Spleen (tissue), 11 donors: ENCODE measurements around the gene ZNF880. TPM values are rescaled to one million over a fixed set of nuclear protein-coding genes. Genes with fewer than 3 reads are reported as not detected.

Experiments used
- DNase-seq: peaks from one replicate; pipeline ENCODE4 v3.0.0-alpha.2; 2020
- H3K27ac ChIP-seq, 8 donors: fragments of 200-600 bp; sonication (generic) in 7 of 8; 1 replicate in 4 of 8; 2 replicates in 4 of 8; pipeline versions ENCODE4 v1.5.0 to v1.8.0; 2016 to 2021; ENCODE audit warnings: inconsistent platforms in 4 of 8, mild to moderate bottlenecking in 4 of 8, moderate library complexity in 1 of 8
- H3K27me3 ChIP-seq, 7 donors: fragments of 200-600 bp; sonication (generic) in 6 of 7; replicated peaks in 1 of 7; 1 replicate in 4 of 7; 2 replicates in 3 of 7; pipeline versions ENCODE4 v1.5.0 to v1.8.0; 2016 to 2021; ENCODE audit warnings: inconsistent platforms in 3 of 7, mild to moderate bottlenecking in 1 of 7
- H3K36me3 ChIP-seq, 6 donors: fragments of 200-600 bp; sonication (generic) in 5 of 6; 1 replicate in 4 of 6; 2 replicates in 2 of 6; pipeline versions ENCODE4 v1.5.0 to v1.8.0; 2016 to 2021; ENCODE audit warnings: inconsistent platforms in 2 of 6
- H3K4me1 ChIP-seq, 6 donors: fragments of 200-600 bp; sonication (generic) in 5 of 6; 1 replicate in 3 of 6; 2 replicates in 3 of 6; pipeline versions ENCODE4 v1.5.0 to v1.8.0; 2016 to 2021; ENCODE audit warnings: inconsistent platforms in 3 of 6
- H3K4me3 ChIP-seq, 8 donors: fragments of 200-600 bp; sonication (generic) in 7 of 8; 1 replicate in 4 of 8; 2 replicates in 4 of 8; pipeline versions ENCODE4 v1.5.0 to v1.8.0; 2016 to 2021; ENCODE audit warnings: inconsistent platforms in 4 of 8, mild to moderate bottlenecking in 4 of 8, moderate library complexity in 2 of 8
- H3K9me3 ChIP-seq, 8 donors: fragments of 200-600 bp; sonication (generic) in 7 of 8; 1 replicate in 4 of 8; 2 replicates in 4 of 8; pipeline versions ENCODE4 v1.5.0 to v1.8.0; 2016 to 2021; ENCODE audit warnings: inconsistent platforms in 4 of 8
- POLR2A ChIP-seq, 3 donors: fragments of 450-650 bp; IDR thresholded peaks; one replicate each; pipeline ENCODE4 v1.5.1; 2017; ENCODE audit warnings: antibody characterized with exemption in 3 of 3, mild to moderate bottlenecking in 1 of 3
- POLR2AphosphoS5 ChIP-seq, 3 donors: sonication (generic); formaldehyde crosslinking; IDR thresholded peaks; one replicate each; pipeline ENCODE4 v1.5.1; 2017; ENCODE audit warnings: antibody characterized with exemption in 3 of 3
- WGBS, 5 donors: extraction: QIAGEN DNeasy Blood & Tissue Kit in 3 of 5; methylation state at CpG; one replicate each; pipeline versions ENCODE4 v1.1.5 to v1.1.7; 2013 to 2018; 5-methylcytosine and 5-hydroxymethylcytosine counted together
- intact Hi-C: fragments of 100-400 bp; cut with DNase I; formaldehyde crosslinking; loops from one replicate; pipeline ENCODE4 v1.15.0; 2023; ENCODE audit warnings: low total_unique reads
- polyA plus RNA-seq, 3 donors: library from polyadenylated mRNA; stranded (reverse); fragments of 200-250 nt; gene quantifications; one replicate each; pipeline ENCODE4 v1.2.1, GENCODE V29; 2013
- total RNA-seq, 7 donors: library from RNA; depleted of rRNA in 3 of 7; stranded (reverse); fragments of >200 nt in 3 of 7; fragmentation: NEBNext Ultra II Directional in 4 of 7; extraction: Animal tissue kit (Norgen Biotek cat#: 25700) in 4 of 7; gene quantifications; one replicate each; pipeline versions ENCODE4 v1.1.0 to v1.2.1, GENCODE V29; 2016 to 2021
- TF ChIP-seq, protein P1 (sequence below), 11 experiments: fragments of 200-600 bp in 7 of 11; fragments of 450-650 bp in 4 of 11; sonication (generic) in 4 of 11; IDR thresholded peaks in 8 of 11; conservative IDR thresholded peaks in 3 of 11; 1 replicate in 7 of 11; 2 replicates in 4 of 11; pipeline versions ENCODE4 v1.4.0 to v1.8.0; 2016 to 2021; ENCODE audit warnings: antibody characterized with exemption in 11 of 11, inconsistent platforms in 4 of 11, mild to moderate bottlenecking in 1 of 11
- donor health status: healthy with polysubstance abuse.
- donor health status: DM: no; HTN: no; CAD: no; lungs with moderate emphysema.
- donor health status: DM: no; HTN: no; CAD: no.
- donor health status: Bipolar disorder and iron deficiency.
- donor health status: healthy.
- donor health status: DM: no; HTN: no; CAD: no.
- donor health status: DM: yes; HTN: yes; CAD: no.

The ZNF880 gene
- total and polyA plus RNA-seq, 10 donors, result 14.8 to 31.7 (median 21.1) TPM

DNA sequence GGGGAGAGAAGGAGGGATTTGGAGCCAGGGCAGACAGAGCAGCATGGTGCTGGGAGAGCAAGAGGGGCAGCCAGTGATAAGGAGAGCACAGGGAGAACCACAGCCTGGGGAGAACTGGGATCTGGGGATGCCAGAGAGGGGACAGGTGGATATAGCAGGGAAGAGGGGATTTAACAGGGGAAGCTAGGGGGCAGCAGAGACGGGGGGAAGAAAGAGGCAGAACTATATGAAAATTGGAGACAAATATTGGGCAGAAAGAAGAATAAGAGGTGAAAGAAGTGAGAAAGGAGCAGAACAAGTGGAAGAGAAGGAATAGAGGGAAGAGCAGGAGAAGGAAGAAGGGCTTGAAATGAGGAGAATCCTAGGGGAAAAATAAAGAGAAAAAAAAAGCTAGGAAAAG lies 21.4 kb downstream of the ZNF880 start:
- Histone ChIP-seq H3K27me3 (no peaks in the 10 kb centered on the region), H3K4me1 (peaks cover 0 to under 1% (median 0%) of the 10 kb centered on the region in 6 donors), H3K4me3 (no peak overlapping the region), H3K9me3 (peaks cover 16 to 100% (median 99%) of the 10 kb centered on the region in 8 donors), H3K27ac (no peak overlapping the region), H3K36me3 (peaks cover 0 to 89% (median 22%) of the 10 kb centered on the region in 6 donors)
- no peak for TF ChIP-seq POLR2AphosphoS5 (IDR thresholded peaks at IDR 0.05)
- TF ChIP-seq POLR2A (IDR thresholded peaks at IDR 0.05), result no peak
- TF ChIP-seq, protein P1, sequence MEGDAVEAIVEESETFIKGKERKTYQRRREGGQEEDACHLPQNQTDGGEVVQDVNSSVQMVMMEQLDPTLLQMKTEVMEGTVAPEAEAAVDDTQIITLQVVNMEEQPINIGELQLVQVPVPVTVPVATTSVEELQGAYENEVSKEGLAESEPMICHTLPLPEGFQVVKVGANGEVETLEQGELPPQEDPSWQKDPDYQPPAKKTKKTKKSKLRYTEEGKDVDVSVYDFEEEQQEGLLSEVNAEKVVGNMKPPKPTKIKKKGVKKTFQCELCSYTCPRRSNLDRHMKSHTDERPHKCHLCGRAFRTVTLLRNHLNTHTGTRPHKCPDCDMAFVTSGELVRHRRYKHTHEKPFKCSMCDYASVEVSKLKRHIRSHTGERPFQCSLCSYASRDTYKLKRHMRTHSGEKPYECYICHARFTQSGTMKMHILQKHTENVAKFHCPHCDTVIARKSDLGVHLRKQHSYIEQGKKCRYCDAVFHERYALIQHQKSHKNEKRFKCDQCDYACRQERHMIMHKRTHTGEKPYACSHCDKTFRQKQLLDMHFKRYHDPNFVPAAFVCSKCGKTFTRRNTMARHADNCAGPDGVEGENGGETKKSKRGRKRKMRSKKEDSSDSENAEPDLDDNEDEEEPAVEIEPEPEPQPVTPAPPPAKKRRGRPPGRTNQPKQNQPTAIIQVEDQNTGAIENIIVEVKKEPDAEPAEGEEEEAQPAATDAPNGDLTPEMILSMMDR (IDR thresholded peaks at IDR 0.05 in 8 of 11, conservative IDR thresholded peaks at IDR 0.05 in 3 of 11), result no peak
- intact Hi-C loops, result no loop called here
- WGBS, 5 donors, result 64 to 73% (median 68%) methylated on average over 1 of the region's 1 CpG
- no peak for DNase-seq

DNA sequence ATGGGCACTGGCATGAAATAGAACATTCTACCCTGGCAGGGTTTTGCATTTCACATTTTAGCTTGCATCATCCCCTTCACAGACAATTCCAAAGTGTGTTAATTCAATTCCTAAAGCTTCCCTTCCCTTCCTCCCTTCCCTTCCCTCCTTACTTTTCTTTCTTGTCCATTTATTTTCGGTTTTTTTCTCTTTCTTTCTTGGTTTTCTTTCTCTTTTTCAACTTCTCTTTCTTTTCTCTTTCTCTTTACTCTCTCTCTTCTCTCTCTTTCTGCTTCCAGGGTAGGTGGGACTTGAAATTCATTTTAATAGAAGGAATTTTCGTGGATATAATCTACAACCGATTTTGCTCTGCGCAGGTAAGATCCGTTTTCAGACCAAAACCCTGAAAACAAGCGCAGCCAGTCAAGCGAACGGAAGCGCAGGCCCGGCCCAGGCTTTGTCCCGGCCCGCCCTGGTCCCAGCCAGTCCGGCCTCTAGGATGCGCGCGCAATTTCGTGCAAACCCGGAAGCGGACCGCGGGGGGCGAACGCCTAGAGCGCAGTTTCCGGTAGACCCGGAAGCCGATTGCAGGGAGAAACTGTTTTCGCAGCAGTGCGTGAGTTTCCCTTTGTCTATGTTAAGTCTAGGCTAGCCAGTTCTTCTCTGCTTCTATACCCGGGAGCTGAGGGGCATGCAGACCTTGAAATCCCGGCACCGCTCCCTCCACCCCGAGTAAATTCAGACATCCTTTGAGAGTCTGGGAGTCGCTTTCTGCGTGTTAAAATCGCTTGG lies 27.8 kb downstream of the ZNF880 start, which contains the start of gene ZNF528:
Gene ZNF528 (plus strand): TSS at position 540 of the 771 bp plus-strand sequence. CDS start 4,165 bp downstream, outside the sequence.
- Histone ChIP-seq H3K4me3 (peak within 1 kb of the TSS; percentile 58 to 91 (median 68)), H3K36me3 (peaks cover 8 to 78% (median 34%) of the 10 kb centered on the region in 6 donors), H3K9me3 (peaks cover 0 to 95% (median 82%) of the 10 kb centered on the region in 8 donors), H3K27me3 (no peaks in the 10 kb centered on the region), H3K4me1 (peaks cover 0 to 26% (median 14%) of the 10 kb centered on the region in 6 donors), H3K27ac (peak within 1 kb of the TSS; percentile 64 to 87 (median 80))
- intact Hi-C loops, result no loop called here
- peak in 1 of 3 donors; percentile 26 for TF ChIP-seq POLR2A (IDR thresholded peaks at IDR 0.05)
- TF ChIP-seq, protein P1 (IDR thresholded peaks at IDR 0.05 in 8 of 11, conservative IDR thresholded peaks at IDR 0.05 in 3 of 11), result no peak
- peak; percentile 91 to 92 (median 91) for TF ChIP-seq POLR2AphosphoS5 (IDR thresholded peaks at IDR 0.05)
- WGBS, 5 donors, result 1 to 2% (median 2%) methylated on average over 35 to 36 of the region's 36 CpGs
- peak; percentile 97 for DNase-seq

DNA sequence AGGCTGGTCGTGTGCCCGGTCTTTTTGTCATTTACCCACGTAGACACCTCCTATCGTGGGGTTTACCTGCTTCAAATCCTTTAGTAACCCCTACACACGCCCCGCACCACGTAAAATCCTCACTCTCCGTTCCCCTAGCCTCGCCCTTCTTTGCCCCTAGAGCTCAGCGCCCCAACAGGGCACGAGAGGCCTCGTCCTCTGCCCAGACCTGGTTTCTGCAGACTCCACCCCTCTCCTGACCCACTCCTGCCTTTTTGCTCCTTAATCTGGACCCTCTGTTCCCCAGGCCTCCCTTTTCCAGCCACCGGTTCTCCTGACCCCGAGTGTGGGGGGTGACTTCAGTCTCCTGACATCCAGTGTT lies 28.3 kb downstream of the ZNF880 start:
- no peak for TF ChIP-seq POLR2AphosphoS5 (IDR thresholded peaks at IDR 0.05)
- TF ChIP-seq, protein P1 (IDR thresholded peaks at IDR 0.05 in 8 of 11, conservative IDR thresholded peaks at IDR 0.05 in 3 of 11), result no peak
- Histone ChIP-seq H3K9me3 (peaks cover 0 to 95% (median 82%) of the 10 kb centered on the region in 8 donors), H3K36me3 (peaks cover 13 to 78% (median 40%) of the 10 kb centered on the region in 6 donors), H3K4me1 (peaks cover 0 to 26% (median 14%) of the 10 kb centered on the region in 6 donors), H3K27me3 (no peaks in the 10 kb centered on the region), H3K4me3 (peak overlapping the region; percentile 58 to 91 (median 68)), H3K27ac (peak overlapping the region; percentile 64 to 87 (median 80))
- intact Hi-C loops, result no loop called here
- WGBS, 5 donors, result 5 to 11% (median 6%) methylated on average over 14 of the region's 14 CpGs
- no peak for DNase-seq

DNA sequence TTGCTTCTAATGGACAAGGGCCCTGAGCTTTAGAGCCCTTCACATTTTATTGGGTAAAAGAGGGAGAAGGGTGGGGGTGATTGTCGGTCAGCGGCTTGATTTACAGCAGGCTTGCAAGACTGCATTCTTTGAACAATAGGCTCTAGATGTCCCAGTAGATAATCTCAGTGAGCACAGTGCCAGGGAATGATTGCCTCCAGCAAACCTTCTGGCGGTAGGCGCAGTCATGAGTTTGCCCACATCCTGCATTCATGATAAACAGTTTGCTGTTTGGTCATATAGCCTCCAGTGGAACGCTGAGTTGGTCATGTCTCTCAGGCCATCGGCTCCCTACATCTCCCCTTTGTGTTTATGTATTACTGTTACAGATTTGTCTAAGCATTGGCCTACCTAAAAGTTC lies 40.6 kb downstream of the ZNF880 start:
- Histone ChIP-seq H3K27me3 (no peaks in the 10 kb centered on the region), H3K27ac (no peak overlapping the region), H3K4me3 (no peak overlapping the region), H3K9me3 (peaks cover 28 to 100% (median 100%) of the 10 kb centered on the region in 8 donors), H3K4me1 (no peaks in the 10 kb centered on the region), H3K36me3 (peaks cover 49 to 100% (median 80%) of the 10 kb centered on the region in 6 donors)
- no peak for DNase-seq
- TF ChIP-seq, protein P1 (IDR thresholded peaks at IDR 0.05 in 8 of 11, conservative IDR thresholded peaks at IDR 0.05 in 3 of 11), result no peak
- TF ChIP-seq POLR2A (IDR thresholded peaks at IDR 0.05), result no peak
- intact Hi-C loops, result no loop called here
- WGBS, 5 donors, result 91 to 97% (median 96%) methylated on average over 6 of the region's 6 CpGs
